ENCODE measurements around the gene ANKRD65. TPM values are rescaled to one million over a fixed set of nuclear protein-coding genes. Genes with fewer than 3 reads are reported as not detected.
"Not testable (repeated sequence)": the region's sequence is repeated elsewhere in the genome, so short reads cannot be mapped to it uniquely, and the experiment has no call there.

The ANKRD65 gene
- total RNA-seq, 1 donor from 2014 or later = 0.10 TPM

DNA sequence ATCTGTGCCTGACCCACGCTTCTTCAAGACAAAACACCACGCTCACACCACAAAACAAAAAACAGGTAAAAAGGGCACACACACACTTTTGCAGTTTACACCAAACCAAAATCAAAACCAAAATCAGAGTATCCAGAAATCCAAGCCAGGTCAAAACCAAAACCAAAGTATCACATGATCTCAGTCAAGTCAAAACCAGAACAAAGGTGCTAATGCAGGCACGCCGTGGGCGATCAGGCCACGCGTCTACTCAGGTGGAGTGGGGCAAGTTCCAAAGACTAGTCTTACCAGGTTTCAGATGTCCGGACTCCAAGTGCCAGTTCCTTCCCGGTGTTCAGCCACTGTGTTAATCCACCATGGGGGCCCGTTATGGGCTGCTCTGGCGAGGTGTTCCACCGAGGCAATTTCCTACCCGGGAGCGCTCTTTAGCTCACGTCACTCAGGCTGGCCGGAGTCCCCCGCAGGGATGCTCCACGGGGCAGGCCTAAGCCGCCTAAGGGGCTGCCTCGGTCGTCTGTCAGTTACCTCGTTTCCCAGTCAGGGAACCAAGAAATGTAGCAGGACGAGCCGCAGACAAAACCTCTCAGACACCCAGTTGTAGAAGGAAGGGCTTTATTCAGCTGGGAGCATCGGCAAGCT, 3.1 kb downstream of the ANKRD65 start:
- not testable (repeated sequence) for DNase-seq (ENCODE audit: low read depth)

DNA sequence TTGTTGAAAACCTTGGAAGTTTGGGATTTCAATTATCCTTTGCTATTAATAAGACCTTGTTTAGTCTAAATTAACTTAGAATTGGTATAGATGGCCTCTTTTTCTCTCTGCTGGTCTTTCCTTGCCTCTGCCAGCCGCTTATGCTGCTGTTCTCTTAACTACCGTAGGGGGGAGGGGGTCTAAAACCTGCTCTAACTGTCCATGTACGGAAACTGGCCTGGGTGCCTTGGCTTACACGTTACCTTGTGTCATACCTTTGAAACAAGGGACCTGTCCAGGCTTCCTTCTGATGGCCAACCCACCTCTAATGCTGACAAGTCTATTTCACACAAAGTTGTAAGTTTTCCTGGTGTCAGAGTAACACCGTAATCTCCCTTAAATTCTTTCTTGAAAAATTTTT, 3.7 kb downstream of the ANKRD65 start:
- not testable (repeated sequence) for DNase-seq (ENCODE audit: low read depth)

DNA sequence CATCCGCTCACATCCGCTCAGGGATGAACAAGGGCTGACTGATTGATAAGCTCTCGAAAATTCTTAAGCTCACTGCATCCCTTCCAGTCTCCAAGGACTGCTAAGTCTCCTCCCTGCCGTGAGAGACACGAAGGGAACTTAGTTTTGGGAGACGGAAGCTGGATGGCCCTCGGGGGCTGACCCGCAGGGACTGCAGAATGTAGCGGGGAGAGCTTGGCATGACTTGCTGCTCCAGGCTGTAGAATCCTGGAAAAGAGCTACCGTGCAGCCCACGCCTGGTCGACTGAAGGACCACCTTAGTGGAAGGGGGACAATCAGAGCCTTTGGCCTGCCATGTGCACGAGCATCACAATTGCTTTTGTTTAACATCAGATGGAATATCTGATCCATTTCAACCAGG, 5.3 kb downstream of the ANKRD65 start:
- no peak for DNase-seq (ENCODE audit: low read depth)

DNA sequence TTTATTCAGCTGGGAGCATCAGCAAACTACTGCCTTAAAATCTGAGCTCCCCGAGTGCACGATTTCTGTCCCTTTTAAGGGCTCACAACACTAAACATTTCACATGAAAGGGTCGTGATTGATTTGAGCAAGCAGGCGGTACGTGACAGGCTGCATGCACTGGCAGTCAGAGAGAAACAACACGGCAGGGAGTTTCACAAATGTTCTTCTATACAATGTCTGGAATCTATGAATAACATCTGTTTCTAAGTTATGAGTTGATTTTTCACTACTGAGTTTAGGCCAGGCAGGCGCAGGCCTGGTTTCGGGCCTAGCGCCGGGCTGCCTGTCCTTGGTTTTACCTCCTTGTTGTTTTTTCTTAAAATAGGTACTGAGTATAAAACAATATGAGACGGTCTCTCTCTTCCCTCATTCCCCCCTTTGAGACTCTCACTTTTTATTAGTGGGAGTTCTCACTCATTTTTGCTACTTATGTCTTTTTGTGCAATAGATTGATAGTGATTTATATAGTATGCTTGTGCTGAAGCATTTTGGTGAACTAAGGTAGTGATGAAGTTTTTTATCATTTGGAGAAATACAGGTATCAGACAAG, 8.7 kb downstream of the ANKRD65 start:
- not testable (repeated sequence) for DNase-seq (ENCODE audit: low read depth)

DNA sequence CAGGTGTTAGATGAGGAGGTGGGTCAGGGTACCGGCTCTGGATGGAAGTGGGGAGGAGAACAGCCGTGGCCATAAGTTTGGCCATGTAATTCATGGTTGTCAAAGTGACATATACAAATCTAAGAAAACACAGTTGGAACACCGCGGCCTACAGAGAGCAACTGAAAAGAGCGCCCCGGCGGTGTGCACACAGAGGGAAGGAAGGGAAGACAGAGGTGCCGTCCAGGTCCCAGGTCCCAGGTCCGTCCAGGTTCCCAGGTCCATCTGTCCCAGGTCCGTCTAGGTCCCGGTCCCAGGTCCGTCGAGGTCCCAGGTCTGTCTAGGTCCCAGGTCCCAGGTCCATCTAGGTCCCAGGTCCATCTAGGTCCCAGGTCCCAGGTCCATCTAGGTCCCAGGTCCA, 9.4 kb downstream of the ANKRD65 start:
- DNase-seq (ENCODE audit: low read depth) = no peak

DNA sequence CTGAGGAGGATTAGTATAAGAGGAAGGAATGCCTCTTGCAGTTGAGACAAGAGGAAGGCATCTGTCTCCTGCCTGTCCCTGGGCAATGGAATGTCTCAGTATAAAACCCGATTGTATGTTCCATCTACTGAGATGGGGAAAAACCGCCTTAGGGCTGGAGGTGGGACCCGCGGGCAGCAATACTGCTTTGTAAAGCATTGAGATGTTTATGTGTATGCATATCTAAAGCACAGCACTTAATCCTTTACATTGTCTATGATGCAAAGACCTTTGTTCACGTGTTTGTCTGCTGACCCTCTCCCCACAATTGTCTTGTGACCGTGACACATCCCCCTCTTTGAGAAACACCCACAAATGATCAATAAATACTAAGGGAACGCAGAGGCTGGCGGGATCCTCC, 10.8 kb downstream of the ANKRD65 start:
- not testable (repeated sequence) for DNase-seq (ENCODE audit: low read depth)

DNA sequence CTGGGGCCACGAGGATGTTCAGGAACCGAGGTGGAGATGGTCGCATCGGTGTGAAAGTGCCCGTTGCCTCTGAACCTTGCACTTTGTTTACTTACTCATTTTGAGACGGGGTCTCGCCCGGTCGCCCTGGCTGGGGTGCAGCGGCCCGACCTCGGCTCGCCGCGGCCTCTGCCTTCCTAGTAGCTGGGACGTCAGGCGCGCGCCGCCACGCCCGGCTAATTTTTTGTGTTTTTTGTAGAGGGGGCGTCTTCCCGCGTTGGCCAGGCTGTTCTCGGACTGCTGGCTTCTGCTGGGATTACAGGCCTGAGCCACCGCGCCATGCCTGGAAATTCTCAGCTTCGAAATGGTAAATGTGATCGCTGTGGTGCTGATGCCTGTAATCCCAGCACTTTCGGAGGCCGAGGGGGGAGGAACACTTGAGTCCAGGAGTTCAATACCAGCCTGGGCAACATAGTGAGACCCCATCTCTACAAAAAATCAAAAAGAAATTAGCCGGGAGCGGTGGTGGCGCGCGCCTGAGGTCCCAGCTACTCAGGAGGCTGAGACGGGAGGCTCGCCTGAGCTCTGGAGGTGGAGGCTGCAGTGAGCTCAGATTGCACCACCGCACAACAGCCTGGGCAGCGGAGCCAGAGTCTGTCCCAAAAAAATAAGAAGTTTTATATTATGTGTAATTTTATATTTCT, 13.3 kb downstream of the ANKRD65 start:
- DNase-seq (ENCODE audit: low read depth) = peak; percentile 18

DNA sequence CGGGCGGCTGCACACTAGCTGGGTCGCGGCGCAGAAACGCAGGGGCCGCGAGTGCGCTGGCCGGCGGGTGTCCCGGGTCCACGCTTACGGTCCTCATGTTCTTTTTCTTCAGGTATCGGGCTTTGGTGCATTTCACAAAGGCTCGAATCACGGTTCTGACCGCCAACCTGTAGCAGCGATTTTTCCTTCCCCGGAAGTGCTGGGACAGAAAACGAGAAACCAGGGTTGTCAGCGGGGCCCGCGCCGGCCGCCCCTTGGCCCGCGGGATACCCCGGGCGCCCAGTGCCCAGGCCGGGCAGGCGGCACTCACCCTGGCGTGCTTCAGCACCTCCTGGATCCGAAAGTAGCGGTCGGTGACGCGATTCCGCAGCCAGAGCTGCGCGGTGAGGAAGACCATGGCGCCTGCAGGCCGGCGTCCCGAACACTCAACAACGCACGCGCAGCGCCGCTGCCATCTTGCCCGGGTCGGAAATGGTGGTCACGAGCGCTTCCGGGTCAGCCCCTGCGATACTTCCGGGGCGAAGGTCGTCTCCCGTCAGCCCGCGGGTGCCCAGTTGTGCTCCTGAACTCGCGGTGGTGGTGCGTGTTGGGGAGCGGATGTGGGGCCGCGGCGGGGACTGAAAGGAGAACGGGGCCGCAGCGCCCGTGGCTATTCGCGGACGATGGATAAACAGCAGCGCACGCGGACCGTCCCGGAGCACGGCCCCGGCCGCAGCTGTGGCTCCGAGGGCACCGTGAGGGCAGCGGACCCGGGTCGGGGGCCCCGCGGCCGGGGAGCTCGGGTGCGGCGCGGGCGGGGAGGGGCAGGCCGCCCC, 14.0 kb downstream of the ANKRD65 start, which contains the start of gene MRPL20:
MRPL20 (minus strand) TSS at position 473 of the 815 bp plus-strand sequence; CDS start at position 397, 76 bp downstream.
- peak; percentile 77 for DNase-seq (ENCODE audit: low read depth)

DNA sequence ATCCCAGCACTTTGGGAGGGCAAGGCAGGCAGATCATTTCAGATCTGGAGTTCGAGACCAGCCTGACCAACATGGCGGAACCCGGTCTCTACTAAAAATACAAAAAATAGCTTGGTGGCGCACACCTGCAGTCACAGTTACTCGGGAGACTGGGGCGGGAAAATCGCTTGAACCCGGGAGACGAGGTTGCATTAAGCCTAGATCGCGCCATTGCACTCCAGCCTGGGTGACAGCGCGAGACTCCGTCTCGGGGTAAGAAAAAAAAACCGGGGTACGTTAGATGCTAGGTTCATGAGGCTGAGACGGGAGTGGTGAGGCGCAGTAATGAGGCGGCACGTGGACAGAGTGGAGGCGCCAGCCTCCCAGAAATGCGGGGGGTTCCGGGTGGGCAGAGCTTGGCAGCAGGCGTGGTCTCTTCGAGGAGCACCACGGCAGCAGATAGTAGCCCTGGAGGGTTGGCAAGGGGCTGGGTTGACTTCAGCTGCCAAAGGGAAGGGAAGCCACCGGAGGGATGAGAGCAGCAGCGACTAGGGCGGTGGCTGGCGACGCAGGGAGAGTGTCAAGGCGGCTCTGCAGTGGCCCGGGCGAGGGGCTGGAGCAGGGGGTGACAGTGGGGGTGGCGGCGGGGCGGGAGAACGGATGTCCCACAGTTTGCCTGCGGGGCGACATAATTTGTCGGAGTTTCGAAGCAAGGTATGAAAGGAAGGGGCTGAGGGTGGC, 14.8 kb downstream of the ANKRD65 start:
- DNase-seq (ENCODE audit: low read depth) = no peak

DNA sequence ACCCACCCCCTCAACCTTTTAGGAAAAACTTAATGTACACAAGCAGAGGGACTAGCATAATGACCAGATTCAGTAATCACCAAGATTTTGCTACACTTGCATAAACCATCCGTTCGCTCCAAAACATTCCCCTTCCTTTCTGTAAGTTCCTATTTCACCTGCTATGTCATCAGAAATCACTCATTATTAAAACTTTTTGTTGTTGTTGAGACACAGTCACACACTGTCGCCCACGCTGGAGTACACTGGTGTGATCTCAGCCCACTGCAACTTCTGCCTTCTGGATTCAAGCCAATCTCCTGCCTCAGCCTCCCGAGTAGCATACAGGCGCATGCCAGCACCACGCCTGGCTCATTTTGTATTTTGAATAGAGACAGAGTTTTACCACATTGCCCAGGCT, 17.4 kb downstream of the ANKRD65 start:
- no peak for DNase-seq (ENCODE audit: low read depth)

DNA sequence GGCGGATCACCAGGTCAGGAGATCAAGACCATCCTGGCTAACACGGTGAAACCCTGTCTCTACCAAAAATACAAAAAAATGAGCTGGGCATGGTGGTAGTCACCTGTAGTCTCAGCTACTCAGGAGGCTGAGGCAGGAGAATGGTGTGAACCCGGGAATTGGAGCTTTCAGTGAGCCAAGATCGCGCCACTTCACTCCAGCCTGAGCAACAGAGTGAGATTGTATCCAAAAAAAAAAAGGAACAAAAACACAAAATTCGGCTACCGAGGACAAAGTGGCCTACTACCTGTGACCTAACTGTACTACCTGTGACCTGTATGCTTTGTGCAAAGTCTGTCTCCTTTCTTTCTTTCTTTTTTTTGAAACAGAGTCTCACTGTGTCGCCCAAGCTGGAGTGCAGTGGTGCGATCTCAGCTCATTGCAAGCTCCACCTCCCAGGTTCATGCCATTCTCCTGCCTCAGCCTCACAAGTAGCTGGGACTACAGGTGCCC, 18.1 kb downstream of the ANKRD65 start:
- DNase-seq (ENCODE audit: low read depth) = not testable (repeated sequence)

DNA sequence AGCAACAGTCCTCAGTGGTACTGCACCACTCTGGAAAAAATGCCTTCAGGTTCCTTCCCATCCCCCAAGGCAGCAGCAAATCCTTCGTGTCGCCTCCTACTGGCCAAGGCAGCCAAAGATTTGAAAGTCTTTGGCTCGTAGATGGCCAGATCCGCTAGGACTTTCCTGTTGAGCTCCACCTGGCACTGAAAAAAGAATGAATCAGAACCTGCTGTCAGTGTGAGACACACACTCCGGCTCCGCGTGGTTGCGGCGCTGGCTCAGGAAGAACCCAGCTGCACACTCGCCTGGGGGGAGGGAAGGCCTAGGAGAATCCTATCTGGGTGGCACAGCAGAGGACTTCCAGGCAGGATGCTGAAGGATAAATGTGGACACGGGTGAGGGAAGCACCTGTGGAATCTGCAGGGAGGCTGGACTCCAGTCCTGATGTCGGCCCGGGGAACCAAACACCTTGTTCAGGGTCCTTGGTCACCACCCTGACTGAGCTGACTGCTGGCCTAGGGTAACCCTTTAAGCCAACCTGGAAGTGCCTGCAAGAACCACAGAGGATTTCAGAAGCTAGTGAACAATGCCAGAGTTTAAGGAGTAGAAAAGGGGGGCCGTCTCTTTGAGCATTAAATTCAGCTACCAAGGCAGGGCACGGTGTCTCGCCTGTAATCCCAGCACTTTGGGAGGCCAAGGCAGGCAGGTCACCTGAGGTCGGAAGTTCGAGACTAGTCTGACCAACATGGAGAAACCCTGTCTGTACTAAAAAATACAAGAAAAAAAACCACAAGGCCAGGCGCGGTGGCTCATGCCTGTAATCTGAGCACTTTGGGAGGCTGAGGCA, 18.8 kb downstream of the ANKRD65 start:
- peak; percentile 61 for DNase-seq (ENCODE audit: low read depth)

DNA sequence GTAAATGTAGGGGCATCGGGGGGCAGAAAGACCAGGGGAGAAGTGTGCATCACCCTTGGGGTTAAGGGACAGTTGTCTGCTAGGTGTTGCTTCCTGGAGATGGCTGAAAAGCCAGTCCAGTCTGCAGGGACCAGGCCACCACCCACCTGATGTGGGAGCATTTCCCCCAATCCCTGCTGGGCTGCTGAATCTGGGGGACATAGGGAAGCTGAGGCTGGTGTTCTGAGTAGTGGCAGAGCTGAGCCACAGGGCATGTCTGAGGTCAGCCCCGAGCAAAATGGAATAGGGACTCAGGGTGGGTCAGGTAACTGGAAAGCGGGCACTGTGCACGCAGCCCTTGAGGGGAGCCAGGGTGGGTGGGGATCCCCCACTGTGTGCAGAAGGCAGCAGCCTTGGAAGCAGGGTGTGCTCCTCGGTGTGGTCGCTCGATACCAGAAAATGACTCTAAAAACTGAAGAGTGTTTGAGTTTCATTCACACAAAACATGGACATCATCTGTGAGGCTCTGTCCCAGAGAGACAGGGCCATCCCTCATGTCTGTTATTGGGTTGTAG, 19.5 kb downstream of the ANKRD65 start:
- no peak for DNase-seq (ENCODE audit: low read depth)

DNA sequence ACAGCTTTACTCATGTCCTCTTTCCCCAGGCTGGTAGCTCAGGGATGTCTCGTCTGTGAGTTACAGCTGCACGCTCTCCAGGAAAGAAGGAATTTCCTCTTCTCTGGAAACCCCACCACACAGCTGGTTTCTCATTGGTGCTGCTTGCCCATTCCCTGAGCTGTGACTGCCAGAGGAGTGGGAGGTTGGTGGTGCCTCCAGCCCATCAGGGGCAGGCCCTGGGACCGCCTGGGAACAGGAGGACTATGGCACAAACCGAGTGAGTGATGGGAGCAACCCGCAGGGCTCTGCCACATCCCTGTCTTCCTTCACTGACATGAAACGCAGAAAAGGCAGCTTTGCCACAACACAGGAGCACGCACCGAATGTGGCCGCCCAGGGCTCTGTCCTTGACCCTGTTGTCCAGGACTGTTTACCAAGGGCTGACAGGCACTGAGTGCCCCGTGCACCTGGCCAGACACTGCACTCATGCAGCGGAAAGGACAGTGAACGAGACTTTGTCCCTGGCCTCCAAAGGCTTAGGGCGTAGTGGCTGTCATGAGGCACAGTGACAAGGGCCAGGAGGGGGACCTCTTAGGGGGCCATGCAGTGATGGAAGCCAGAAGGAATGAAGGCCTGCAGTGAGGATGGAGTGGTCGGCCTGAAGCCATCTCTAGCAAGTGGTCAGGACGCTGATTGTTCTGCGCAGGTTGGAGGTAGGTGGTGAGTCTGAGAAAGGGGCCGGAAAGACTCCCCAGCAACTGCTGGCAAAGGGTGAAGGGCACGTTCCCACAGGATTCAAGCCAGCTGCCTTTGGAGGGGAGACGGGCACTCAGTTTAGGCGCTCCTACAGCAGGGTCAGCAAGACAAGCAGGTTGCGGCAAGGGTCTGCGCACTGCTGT, 20.3 kb downstream of the ANKRD65 start:
- no peak for DNase-seq (ENCODE audit: low read depth)

DNA sequence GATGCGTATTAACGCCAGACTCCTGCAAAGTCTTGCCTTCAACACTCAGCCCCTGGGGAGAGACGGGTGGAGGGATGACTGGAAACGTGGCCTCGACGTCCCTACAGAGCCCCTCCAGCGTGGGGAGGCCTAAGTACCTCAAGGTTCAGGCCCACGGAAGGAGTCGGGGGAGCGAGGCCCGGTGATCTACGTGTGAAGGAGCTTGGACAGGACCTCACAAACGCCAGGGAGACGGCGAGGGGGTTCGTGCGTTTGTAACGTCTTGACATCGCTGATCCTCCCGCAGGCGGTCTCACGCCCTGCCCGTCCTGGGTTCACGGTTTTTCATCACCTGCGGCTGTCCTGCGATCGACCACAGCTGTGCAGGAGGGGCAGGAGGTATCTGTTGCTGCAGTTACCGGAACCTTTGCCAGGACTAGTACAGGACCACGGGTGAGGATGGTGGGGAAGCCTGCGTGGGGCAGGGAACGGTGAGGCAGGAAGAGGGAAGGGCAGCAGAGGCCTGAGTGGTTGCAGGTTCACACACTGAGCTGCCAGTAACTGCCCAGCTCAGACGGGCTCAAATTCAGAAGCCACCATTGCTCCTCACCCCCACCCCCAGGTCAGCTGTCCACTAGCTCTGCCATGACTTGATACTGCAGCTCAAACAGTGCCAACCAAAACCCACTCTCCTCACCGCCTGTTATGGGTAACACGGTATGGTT, 21.1 kb downstream of the ANKRD65 start:
- no peak for DNase-seq (ENCODE audit: low read depth)

DNA sequence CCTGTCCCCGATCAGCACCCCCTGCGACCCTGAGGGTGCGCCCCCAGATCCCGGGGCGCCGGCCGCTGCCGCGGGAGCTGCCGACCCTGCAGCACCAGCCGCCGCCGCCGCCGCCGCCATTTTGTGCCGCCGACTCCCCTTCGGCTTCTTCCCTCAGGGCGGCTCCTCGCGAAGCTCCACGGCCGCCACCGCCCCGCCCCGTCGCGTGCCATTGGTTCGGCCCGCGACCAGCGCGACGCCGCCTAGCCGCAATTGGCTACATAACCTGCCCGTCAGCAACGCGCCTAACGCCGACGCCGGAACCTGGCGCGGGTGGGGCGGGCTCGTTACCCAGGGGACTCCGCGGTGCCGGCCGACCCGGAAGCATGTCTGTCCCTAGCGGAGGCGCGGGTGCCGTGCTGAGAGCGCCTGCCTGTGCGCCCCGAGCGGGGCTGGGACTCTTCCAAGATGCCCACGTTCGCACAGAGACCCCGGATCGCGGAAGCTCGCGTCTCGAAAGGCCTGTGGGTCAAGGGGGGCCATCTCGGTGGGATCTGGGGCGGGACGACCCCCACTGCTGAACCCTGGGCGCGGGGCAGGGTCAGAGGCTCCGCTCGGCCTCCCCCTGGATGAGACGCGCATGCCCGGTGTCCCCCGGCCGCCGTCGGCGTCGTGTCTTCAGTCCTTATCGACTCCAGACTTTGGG, 21.7 kb downstream of the ANKRD65 start, which contains the start of gene CCNL2:
CCNL2 (minus strand) TSS at position 149 of the 685 bp plus-strand sequence; CDS start at position 120, 29 bp downstream.
- peak; percentile 88 for DNase-seq (ENCODE audit: low read depth)

DNA sequence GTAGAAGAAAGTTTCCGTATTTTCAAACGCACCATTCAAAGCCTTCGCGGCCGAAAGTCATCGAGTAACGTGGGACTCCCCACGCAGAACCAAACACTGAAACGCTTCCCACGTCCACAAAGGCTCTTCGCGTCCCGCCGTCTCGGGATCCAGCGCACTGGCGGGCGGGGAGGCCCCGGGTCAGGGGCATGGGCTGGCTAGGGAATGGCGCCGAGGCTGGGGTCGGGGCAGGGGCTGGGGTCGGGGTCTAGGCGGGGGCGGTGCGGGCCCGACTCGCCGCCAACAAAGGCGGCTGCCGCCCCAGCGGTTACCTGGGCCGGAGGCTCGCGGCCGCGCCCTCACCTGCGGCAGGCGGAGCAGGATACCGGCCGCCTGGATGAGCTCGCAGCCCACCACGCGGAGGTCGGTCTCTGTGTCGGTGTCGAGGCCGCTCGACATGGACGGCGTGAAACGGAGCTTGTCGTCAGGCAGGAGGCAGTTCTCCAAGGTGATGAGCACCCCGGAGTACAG, 22.3 kb downstream of the ANKRD65 start:
- DNase-seq (ENCODE audit: low read depth) = no peak

Data from renal cortical epithelial cell (primary cell).